Measurements from ENCODE around the gene GARIN5A.

DNA sequence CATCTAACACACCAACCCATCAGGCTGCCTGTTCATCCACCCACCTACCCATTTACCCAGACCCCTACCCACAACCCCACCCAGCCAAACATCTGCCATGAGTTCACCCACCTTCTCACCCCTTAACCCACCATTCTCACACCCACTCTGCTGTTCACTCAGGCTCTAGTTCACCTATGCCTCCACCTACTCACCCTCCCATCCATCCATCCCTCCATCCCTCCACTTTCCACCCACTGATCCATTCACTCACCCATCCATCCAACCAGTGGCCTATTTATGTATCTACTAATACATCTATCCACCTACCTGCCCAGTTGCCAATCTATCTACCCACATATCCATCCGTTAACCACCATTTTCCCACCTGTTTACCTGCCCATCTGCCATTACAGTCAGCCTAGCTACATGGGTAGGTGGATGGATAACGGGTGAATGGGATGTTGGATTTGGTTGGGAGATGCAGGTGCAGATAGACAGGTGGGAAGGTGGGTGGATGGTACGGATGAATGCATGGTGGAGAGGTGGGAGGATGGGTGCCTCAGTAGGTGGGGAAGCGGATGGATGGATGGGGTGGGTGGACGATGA is 38.7 kb downstream of the GARIN5A start:
- TF ChIP-seq, protein P1, sequence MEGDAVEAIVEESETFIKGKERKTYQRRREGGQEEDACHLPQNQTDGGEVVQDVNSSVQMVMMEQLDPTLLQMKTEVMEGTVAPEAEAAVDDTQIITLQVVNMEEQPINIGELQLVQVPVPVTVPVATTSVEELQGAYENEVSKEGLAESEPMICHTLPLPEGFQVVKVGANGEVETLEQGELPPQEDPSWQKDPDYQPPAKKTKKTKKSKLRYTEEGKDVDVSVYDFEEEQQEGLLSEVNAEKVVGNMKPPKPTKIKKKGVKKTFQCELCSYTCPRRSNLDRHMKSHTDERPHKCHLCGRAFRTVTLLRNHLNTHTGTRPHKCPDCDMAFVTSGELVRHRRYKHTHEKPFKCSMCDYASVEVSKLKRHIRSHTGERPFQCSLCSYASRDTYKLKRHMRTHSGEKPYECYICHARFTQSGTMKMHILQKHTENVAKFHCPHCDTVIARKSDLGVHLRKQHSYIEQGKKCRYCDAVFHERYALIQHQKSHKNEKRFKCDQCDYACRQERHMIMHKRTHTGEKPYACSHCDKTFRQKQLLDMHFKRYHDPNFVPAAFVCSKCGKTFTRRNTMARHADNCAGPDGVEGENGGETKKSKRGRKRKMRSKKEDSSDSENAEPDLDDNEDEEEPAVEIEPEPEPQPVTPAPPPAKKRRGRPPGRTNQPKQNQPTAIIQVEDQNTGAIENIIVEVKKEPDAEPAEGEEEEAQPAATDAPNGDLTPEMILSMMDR (conservative IDR thresholded peaks at IDR 0.05; ENCODE audit: low read depth, low read length), result no peak
- TF ChIP-seq EZH2 (IDR thresholded peaks at IDR 0.05; ENCODE audit: borderline replicate concordance, low read depth, low read length, poor library complexity, severe bottlenecking), result no peak
